Esophagus squamous epithelium (tissue), 4 donors: ENCODE measurements around the gene ENOX1.

Source experiments
- POLR2A ChIP-seq, 4 donors: fragments of 450-650 bp; IDR thresholded peaks; one replicate each; pipeline ENCODE4 v1.6.1; 2017; ENCODE audit warnings: antibody characterized with exemption in 4 of 4, mild to moderate bottlenecking in 4 of 4, moderate library complexity in 3 of 4
- TF ChIP-seq, protein P1 (sequence below), 6 experiments: fragments of 450-650 bp in 4 of 6; fragments of 200-600 bp in 2 of 6; sonication (generic) in 2 of 6; IDR thresholded peaks; one replicate each; pipeline ENCODE4 v1.5.1; 2016 to 2019; ENCODE audit warnings: antibody characterized with exemption in 6 of 6, mild to moderate bottlenecking in 4 of 6, moderate library complexity in 4 of 6

DNA sequence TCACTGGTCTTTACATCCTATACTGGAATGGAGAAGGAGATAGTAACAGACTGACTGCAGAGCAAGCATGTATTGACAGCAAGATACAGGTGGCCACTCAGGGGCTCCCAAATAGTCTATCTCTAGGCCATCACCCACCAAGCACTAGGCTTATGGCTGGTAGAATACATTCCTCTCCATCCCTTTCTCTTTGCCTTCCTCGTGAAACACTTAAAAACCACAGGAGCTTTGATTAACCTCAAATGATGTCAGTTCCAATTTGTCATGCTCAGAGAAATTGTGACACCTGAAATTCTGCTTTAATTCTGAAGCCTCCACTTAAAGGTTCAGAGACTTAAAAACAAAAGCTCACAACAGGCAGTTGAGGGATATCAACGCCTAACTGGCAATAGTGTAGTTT lies 17.2 kb downstream of the ENOX1 start:
- TF ChIP-seq POLR2A (IDR thresholded peaks at IDR 0.05), result no peak
- TF ChIP-seq, protein P1, sequence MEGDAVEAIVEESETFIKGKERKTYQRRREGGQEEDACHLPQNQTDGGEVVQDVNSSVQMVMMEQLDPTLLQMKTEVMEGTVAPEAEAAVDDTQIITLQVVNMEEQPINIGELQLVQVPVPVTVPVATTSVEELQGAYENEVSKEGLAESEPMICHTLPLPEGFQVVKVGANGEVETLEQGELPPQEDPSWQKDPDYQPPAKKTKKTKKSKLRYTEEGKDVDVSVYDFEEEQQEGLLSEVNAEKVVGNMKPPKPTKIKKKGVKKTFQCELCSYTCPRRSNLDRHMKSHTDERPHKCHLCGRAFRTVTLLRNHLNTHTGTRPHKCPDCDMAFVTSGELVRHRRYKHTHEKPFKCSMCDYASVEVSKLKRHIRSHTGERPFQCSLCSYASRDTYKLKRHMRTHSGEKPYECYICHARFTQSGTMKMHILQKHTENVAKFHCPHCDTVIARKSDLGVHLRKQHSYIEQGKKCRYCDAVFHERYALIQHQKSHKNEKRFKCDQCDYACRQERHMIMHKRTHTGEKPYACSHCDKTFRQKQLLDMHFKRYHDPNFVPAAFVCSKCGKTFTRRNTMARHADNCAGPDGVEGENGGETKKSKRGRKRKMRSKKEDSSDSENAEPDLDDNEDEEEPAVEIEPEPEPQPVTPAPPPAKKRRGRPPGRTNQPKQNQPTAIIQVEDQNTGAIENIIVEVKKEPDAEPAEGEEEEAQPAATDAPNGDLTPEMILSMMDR (IDR thresholded peaks at IDR 0.05), result no peak
